H1 (cell line): ENCODE results near the gene CIDEA. TPM values are rescaled to one million over a fixed set of nuclear protein-coding genes. Genes with fewer than 3 reads are reported as not detected.

Source experiments
- RXRA ChIP-seq: IDR thresholded peaks from 2 replicates; pipeline ENCODE4 v1.6.1; 2011; ENCODE audit warnings: low read depth, mild to moderate bottlenecking, low read length, moderate library complexity; ENCODE audit not compliant: insufficient read depth
- polyA plus RNA-seq, 7 experiments: library from polyadenylated mRNA; depleted of rRNA in 3 of 7; stranded (reverse) in 5 of 7; unstranded in 2 of 7; fragments of >200 nt in 5 of 7; fragments of 200-250 nt in 2 of 7; gene quantifications; 1 replicate in 5 of 7; 2 replicates in 1 of 7; 4 replicates in 1 of 7; pipeline versions ENCODE4 v1.2.1 to v1.2.3, GENCODE V29; 2011 to 2013; ENCODE audit warnings: missing spikeins in 2 of 7, mixed read lengths in 2 of 7
- total RNA-seq: library from RNA; stranded (reverse); fragmentation: NEBNext Ultra II Directional; extraction: Animal tissue kit (Norgen Biotek cat#: 25700); gene quantifications from 2 replicates; pipeline ENCODE4 v1.2.1, GENCODE V29; 2021
- TF ChIP-seq, protein P1 (sequence below): IDR thresholded peaks from 2 replicates; pipeline ENCODE4 v1.6.1; 2011; ENCODE audit warnings: low read length, improper control_type of control experiment

The CIDEA gene
- total and polyA plus RNA-seq, 2 of the 8 experiments (the other 6 are each of a cell fraction or from before 2014, with no cell fraction given), result not detected

DNA sequence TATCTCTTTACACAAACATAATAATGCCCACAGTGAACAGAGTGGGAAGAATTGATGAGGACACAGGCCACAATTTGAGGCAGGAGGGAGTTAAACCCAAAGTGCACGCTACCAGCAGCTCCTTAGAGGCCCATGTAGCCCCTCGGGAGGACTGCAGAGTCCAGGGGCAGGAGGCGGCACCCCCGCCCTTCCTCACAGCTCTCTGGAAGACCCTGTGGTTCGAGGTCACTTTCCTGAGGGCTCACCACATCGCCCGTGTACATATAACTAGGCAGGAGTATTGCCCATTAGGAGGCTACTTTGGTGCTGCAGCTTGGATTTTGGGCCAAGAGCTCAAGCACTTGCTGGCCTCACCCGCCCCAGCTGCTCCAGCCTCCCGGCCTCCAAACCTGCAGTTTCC is 22.2 kb upstream of the CIDEA start (continued):
- TF ChIP-seq, protein P1, sequence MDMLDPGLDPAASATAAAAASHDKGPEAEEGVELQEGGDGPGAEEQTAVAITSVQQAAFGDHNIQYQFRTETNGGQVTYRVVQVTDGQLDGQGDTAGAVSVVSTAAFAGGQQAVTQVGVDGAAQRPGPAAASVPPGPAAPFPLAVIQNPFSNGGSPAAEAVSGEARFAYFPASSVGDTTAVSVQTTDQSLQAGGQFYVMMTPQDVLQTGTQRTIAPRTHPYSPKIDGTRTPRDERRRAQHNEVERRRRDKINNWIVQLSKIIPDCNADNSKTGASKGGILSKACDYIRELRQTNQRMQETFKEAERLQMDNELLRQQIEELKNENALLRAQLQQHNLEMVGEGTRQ, result no peak
- TF ChIP-seq RXRA, result no peak
- TF ChIP-seq, all 59 proteins: peak for 0
